GM18520 (cell line): ENCODE data around the gene CPSF4.

Experiments
- ATAC-seq: cut with Tn5 transposase; IDR thresholded peaks from one replicate; pipeline ENCODE4 v1.9.1; 2021; ENCODE audit not compliant: unreplicated experiment

The CPSF4 gene

DNA sequence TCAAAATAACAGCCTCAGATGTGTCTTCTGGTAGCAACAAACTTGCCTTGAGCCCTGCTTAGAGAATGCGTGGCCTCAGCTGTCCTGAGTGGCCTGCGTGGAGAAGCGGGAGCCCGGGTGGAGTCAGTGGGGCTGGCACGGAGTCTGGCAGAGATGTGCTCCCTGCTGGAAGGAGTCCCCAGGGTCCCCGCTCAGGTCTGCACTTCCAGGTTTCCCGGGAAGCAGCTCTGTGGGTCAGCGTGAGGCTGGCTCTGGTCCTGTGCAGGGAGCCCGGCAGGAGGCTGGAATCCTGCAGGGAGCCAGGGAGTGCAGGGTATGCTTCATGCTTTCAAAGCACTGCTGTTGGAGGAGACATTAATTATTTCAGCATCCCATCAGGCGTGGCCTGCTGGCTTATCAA lies 10.1 kb downstream of the CPSF4 start:
- no peak for ATAC-seq

DNA sequence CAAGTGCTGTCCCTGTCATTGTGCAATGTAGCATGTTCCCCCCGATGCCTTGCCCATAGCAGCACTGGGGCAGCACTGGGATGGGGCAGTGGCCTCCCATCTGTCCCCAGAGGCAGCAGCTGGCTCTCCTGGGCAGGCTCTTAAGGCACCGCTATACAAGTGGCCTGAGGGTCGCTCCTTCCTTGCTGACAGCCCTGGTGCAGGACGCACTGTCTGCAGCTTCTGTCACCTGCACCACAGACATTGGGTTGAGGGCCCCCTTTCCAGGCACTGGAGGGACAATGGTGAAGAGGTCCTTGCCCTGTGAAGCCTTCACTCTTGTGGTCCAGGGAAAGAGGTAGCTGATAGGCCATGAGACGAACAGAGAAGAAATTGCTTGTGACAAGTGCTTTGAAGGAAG lies 10.6 kb downstream of the CPSF4 start:
- ATAC-seq = no peak

DNA sequence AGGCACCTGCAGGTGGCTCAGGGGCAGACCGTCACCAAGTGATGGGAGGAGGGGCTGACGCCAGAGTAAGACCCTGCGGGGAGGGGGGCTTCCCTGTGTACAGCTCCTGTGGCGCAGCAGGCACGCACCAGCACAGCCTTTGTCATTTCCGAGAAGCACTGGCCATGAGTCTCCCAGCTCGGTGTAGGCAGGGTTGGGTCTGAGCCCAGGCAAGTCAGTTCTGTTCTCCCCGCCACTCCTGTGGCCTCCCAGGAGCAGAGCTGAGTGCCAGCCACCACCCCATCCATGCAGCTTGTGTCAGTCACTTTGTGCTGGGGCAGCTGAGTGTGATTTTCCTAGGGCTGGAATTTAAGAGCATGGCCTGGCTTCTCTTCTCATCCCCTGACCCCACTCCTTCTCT lies 13.2 kb downstream of the CPSF4 start:
- ATAC-seq = no peak

DNA sequence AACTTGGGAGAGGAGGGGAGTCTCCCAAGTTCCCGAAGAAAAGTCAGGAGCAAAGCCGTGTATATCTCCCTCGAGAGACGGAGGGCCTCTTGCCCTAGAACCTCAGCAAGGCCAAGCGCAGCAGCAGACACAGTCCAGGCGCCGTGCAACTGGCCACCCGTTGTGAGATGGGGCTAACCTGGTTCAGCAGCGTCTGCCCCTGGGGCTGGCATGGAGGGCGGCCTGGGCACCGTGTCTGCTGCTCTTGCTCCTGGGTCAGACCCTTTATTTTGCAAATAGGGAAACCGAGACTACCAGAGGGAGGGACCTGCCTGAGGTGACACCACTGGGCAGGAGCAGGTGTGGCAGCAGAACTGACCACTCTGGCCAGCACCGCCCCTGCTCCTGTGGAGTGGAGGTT lies 13.8 kb downstream of the CPSF4 start:
- ATAC-seq = no peak

DNA sequence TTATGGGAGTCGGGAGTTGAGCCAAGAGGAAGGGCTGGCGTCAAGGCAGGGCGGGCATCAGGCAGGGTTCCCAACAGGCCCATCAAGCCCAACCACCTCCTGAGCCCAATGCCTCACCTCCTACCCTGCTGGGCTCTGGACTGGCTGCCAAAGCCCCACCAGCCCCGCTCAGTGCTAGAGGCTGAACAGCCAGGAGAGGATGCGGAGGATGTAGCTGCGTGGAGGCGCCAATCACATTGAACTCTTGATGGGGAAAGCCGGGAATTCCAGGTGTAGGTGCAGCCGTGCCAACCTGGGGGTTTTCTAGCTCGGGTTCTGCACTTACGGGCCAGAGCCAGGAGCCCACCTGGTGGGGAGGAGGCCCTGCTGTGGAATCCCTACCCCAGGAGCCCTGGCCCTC lies 14.4 kb downstream of the CPSF4 start:
- ATAC-seq = no peak

DNA sequence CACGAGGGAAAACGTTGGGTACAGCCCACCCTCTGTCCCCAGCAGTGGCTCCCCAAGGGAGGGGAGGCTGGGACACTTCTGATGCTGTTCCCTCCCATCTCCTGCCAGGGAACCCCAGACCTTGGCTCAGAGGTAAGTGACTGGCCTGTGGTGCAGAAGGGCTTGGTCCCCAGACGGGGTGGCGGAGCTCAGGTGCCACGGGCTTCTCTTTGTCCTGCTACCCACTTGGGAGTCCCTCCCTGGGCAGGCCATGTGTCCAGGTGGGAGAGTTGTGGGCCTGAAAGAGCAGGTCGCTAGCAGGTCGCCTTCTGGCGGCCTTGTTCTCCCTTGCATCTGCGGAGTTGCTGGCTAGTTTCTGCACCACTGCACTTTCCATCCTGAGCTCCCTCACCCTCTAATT lies 17.1 kb downstream of the CPSF4 start:
- no peak for ATAC-seq

DNA sequence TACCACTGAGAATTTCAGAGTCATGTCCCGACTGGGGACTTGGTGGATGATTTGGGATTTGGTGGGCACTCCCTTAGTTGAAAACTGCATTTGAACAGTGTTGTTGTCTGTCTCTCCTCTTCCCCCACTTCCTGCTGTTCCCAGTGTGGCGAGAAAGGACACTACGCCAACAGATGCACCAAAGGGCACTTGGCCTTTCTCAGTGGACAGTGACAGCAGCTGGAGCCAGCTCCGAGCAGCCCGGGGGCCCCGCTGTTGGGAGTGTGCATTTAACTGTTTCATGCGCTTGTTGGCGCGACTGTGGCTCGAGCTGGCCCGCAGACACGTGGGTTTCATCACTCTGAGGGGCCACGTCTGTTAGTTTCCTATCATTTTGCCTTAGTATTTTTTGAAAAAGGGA lies 17.5 kb downstream of the CPSF4 start:
- ATAC-seq = no peak

DNA sequence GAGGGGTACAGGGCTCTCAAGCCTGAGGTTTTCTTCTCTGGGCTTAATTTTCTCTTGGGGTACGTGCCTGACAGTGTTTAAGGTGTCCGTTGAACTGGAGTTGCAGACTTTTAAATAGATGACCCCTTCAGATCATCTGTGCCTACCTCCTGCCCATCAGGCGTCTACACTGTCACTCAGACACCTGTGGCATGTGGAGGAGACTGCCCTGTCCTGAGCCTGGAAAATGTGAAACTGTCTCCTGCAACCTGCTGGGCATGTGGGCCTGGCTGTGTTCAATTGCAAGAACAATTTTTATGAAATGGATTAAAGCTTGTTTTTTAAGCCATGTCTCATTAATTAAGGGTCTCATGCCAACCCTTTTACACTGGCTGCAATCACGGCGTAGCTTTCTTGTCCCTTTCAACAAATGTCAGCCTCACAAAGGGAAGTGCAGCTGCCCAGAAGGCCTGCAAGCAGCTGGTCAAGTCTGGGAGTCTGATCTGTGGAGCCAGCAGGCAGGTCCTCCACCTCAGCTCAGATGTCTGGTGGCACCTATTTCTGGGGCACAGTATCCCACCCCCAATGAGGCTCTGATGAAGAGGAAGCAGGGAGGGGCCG lies 18.4 kb downstream of the CPSF4 start:
- no peak for ATAC-seq

DNA sequence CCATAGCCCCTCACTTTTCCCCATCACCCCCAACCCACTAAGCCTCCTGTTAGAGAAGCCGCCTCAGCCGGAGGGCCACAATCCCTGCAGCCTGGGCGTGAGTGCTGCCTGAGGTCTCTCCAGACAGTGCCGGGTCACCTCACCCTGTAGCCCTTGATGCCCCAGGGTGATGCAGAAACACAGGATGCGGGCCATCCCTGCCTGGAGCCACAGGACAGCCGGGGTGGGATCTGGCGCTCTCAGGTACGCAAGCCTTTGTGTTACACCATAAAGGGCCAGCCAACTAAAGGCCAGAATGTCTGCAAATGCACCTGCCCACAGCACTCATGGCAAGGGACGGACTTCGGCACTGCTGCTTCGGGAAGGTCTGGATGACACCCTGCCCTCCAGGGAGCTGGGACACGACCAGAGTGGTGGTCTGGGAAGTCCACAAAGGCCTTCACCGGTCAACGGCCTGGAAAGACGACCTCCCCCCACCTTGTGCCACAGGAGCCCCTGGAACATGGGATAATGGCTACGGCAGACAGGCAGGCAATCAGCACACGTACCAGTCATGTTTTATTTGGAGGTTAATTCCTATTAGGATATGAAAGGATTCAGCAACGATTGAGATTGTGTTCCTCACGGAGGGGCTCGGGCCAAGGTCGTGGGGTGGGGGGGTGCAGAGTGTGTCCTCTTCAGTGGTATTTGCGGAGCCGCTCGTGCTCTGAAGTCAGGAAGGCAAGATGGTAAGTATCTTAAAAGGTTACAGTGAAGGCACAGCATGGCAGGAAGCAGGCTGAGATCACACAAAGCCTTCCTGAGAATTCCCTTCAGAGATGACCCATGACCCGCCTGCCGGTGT lies 19.1 kb downstream of the CPSF4 start:
- no peak for ATAC-seq

DNA sequence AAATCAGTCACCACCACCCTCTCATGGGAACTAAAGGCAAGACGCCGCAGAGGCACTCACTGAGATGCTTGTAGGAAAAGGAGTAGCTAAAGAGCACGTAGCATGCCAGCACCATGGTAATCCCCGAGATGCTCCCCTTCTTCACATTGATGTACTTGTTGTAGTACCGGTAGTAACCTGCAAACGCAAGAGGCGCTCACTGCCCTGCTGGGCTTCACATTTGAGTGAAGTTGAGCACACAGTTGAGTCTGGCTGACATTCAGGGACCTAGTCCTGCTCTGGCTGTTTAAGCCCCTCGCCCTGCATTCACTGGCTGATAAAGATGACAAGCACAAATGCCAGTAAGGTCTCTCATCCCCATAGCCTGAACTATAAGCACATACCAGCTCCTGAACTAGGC lies 20.3 kb downstream of the CPSF4 start:
- ATAC-seq = no peak

DNA sequence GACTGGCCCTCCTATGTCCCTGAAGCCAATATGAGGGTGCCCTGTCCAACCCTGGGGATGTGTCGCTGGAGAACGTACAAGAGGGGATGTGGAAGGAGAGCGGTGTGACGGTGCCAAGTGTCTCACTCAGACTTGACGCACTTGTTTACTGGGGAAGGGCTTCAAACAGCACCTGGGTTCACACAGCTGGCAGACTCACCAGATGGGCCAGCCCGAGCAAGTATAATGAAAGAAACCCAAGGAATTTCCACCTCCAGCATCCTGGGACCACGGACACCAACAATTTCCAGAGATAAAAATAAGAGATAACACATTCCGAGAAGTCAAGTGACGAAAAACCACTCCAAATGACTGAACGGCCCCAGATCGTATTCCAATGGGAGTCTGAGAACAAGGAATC lies 21.9 kb downstream of the CPSF4 start:
- no peak for ATAC-seq

DNA sequence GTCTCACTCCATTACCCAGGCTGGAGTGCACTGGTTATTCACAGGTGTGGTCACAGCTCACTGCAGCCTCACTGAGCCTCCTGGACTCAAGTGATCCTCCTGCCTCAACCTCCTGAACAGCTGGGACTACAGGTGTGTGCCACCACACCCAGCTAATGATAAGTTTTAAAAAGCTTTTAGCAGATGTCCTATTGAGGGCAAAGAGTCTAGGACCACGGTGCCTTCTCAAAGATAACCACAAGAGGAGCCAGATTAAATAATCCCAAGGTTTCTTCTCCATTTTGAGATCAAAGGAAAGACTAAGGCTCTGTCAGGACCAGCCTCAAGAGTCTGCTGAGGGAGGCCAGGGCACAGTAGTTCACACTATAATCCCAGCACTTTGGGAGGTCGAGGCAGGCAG lies 22.5 kb downstream of the CPSF4 start:
- ATAC-seq = no peak

DNA sequence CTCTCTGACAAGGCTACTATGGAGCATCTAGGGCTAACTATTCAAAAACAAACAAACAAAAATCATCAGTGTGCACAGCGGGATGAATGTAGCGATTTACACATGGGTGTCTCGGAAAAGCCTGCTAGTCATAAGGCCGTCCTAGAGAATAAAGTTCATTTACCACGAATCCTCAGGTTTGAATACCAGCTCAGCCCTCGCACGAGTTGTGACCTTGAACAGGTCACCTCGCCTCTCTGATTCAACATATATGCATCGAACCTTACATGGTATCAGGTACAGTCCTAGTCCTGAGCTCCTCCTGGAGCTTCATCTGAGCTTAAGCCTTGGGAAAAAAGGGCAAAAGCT lies 26.7 kb downstream of the CPSF4 start:
- no peak for ATAC-seq

DNA sequence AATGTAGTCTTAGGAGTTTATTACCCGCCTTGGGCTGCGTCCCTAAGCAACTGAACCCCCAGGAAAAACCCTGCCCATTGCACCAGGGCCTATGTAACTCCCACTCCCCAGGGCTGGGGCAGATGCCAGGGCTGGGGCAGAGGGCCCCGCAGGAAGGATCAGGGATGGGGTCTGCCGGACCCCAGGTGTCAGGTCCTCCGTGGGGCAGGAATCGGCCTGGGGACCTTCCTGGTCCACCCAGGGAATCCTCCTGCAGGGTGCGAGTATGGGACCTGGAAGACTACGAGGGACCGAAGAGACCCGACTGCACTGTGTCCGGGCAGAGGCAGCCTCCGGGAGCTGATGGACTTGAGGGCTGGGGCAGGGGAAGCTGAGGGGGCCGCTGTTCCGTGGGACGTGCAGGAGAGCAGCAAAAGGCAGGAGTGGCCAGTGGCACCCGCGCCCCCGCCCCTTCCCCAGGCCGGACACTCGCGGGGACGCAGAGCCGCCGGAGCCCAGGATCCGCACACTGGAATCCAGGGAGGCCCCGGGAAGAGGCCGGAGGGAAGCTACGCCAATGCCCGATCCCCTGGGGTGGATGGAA lies 29.7 kb downstream of the CPSF4 start:
- ATAC-seq = no peak

DNA sequence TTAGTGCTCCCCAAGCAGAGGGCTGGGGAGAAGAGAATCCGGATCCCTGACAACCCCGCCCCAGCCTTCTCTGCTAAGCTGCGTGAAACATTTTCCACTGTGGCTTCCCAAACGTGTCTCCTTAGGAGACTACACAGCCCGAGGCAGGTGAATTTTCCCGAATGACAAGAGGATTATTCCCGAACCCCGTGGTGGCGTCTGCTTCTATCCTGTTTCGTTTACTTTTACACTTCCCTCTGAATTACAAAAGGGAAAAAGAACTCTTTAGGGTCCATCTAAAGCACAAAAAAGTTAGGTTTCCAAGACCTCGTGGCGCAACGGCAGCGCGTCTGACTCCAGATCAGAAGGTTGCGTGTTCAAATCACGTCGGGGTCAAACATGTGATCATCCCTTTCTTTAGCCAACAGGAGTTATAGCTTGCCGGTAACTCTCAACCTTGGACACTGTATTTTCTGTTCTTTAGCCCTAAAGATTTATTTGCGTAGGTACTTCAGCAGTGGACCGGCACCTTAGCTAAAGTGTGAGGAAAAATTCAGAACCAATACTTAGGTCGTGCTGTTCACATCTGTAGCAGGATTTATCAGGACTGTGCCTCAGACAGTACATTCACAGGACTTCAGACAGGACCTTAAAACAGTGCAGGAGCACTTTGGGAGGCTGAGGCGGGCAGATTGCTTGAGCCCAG lies 30.8 kb downstream of the CPSF4 start:
- no peak for ATAC-seq

DNA sequence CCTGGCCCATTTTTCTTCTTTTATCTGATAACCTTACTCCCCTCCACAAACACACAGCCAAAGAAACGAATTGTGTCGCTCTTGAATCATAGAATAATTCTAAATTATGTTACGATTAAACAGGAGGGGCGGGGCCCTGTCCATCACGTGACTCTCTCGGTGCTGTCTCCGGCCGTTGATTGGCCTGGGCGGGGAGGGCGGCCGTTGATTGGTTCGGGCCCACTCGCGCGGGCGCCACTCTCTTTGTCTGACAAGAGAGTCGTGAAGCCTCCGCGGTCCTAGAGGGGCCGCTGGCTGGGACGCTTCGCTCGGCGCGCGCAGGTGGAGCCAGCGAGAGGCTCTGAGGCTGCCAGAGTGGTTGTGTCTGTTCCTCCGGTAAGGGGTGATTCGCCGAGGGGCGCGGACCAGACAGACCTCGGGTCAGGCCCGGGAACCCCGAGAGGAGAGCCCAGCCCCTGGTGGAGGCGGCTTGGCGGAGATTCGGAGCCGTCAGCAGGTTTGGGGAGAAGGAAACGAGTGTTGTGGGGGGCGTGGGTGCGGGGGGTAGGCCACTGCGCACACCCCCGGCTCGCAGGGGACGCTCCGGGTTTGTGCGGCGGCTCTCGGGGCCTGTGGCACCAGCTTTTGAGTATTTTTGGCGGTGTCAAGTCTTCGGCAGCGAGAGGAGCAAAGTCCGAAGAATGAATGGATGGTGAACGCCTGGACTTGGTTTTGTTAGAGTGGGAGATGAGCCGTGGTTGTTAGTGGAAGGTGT lies 34.0 kb downstream of the CPSF4 start, which contains the start of gene ZNF789:
TSS of gene ZNF789 (plus strand) at position 330 of the 754 bp plus-strand sequence. CDS start 3,567 bp downstream, outside the sequence.
- peak; percentile 90 for ATAC-seq

DNA sequence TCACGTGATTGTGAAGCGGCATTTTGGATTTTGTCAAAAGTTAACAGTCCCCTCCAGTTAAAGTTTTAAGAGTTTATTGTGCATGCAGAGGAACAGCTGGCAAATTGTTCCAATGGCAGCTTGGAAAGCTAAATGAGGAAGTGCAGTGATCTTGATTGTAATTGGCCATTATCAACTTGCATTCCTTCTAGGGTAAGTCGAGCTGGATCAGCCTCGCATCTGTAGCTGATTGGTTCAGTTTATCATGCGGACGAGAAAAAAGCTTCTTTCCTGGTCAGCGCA lies 34.5 kb downstream of the CPSF4 start:
- ATAC-seq = no peak

DNA sequence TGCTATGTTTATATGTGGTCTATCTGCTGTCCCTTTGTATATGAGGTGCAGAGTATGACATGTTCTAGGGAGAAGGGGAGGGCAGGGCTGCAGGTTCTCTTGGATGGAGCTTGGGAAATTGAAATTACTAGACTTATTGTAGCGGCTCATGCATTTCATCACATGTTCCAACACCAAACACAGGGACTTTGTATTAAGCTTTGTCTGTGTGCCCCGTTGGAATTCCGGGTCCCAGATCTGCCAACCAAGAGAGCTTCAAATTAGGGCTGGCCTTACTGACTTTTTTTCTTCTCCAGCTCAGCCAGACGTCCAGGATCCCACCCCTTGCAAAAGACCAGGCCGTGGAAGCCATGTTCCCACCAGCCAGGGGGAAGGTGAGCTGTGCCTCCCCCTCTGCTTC lies 37.4 kb downstream of the CPSF4 start:
- no peak for ATAC-seq

DNA sequence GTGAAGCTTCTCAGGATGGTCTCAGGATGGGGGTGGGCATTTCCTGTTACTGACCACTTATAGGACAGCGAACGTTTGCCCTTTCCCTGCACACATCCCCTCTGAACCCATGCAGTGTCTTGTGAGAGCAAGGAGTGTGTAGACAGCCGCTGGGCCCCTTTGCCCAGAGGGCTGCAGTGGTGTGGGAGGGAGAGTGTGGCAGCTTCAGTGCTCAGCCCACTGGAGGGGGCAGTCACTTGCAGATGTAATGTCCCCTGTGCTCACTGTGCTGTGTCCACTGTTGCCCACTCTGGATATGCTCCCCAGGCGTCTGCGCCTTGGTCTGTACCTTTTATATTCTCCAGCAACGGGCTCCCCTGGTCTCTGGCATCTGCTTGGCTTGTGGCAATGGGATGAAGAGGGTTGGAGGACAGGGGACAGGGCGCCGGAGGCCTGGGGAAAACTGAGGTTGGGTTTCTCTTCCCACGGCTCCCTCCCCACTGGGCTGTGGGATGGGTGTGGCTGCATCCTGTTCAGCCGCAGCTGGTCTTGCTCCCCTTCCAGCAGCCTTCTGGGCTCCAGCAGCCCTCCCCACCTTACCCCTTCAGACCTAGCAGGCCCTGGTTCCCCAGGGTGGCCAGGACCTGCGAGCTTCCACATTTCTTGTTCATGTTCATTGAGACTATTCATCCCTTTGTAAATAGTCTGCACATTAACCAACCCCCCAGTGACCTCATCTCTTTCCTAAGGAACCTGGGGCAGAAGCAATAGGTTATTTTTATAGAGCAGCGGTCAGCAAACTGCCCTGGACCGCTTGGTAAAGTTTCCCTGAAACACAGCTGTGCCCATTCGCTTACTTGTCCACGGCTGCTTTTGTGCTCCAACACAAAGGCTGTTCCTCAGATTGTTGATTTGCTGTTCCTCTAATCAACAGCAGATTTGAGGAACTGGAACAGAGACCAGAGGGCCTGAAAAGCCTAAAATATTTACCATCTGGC lies 40.0 kb downstream of the CPSF4 start:
- no peak for ATAC-seq

DNA sequence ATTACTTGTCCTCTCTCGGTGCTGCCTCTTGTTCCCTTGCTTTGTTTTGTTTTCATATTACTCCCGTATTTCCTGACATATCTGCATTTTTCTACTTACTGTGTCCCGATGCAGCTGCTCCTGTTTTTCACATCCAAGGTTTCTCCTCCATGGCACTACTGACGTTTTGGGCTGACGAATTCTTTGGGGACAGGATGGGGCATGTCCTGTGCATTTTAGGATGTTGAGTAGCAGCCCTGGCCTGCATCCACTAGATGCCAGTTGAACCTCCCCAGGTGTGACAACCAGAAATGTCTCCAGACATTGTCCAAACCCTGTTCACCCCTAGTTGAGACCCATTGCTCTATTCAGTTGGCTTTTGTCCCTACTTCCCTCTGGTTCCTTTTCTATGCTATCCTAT lies 46.4 kb downstream of the CPSF4 start:
- ATAC-seq = no peak
